Sigmoid colon (tissue), 4 donors: ENCODE measurements around the gene GPR150.

Experiments
- CTCF ChIP-seq, 4 experiments: fragments of 450-650 bp in 3 of 4; fragments of 200-600 bp in 1 of 4; IDR thresholded peaks; one replicate each; pipeline ENCODE4 v1.5.1; 2016 to 2019; ENCODE audit warnings: antibody characterized with exemption in 4 of 4, mild to moderate bottlenecking in 3 of 4, moderate library complexity in 2 of 4
- POLR2AphosphoS5 ChIP-seq, 4 donors: sonication (generic); formaldehyde crosslinking; IDR thresholded peaks; one replicate each; pipeline ENCODE4 v1.6.1; 2017; ENCODE audit warnings: antibody characterized with exemption in 4 of 4

GRCh38 chr5:95638632-95639031 is 18.7 kb downstream of the GPR150 start:
- TF ChIP-seq POLR2AphosphoS5 (IDR thresholded peaks at IDR 0.05) = no peak
- no peak for TF ChIP-seq CTCF (IDR thresholded peaks at IDR 0.05)
